ENCODE results near the gene NUP93.

Gene NUP93

DNA sequence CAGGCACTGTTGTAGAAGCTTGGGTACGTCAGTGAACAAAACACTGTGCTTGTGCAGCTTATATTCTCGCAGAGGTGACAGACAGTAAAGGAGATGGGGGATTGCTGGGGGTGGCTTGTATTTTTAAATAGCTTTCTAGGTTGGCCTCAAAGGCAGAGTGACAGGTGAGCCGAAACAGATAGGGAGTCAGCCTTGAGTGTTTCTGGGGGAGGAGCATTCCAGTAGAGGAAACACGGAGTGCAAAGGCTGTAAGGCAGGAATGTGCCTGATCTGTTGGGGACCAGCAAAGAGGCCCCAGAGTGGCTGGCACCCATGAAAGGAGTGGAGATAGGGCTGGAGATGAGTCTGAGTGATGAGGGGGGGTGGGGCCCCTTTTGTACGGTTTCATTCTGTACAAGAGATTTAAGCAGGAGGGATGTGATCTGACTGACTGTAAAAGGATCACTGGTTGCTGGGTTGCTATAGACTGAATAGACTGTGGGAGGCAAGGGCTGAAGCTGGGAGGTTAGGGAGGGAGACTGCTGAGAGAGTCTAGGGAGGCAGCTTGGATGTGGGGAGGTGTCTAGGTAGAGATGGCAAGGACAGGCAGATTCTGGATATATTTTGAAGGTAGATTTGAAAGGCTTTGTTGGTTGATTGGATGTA is 15.2 kb downstream of the NUP93 start:
- no peak for DNase-seq

DNA sequence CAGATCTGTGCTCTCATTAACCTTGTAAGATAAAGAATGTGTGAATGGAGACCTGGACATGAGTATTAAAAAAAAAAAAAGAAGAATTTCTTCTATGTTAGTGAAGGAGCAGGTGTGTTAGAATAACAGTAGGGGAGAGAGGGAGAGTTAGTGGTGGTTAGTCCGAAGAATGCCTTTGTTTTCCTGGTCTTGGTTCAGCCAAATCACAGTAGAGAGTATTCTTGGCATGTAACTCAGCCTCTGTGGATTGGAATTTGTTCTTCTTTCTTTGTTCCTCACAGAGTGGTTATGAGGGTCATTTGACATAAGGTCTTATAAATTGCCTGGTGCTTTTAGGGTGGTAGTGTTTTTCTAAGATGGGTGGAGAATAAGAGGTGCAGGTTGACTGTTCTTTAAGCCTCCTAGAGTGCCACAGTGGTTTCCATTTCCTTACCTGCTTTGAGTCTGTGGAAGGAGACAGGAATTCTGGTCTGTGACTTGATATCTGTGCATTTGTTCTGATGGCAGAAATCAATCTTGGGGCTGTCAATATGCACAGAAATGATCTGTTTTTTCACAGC is 17.6 kb downstream of the NUP93 start:
- DNase-seq: no peak

DNA sequence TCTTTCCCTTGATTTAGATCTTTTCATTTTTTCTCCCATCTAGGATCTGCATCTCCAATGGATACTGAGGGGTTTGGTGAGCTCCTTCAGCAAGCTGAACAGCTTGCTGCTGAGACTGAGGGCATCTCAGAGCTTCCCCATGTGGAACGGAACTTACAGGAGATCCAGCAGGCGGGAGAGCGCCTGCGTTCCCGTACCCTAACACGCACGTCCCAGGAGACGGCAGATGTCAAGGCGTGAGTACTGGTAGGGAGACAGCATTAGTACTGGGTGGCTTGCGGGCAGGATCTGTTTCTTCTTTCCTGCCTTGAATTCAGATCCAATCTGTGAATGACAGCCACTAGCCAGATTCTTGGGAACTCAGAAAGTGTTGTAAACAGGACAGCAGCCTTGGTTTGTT is 18.3 kb downstream of the NUP93 start:
- DNase-seq: no peak

DNA sequence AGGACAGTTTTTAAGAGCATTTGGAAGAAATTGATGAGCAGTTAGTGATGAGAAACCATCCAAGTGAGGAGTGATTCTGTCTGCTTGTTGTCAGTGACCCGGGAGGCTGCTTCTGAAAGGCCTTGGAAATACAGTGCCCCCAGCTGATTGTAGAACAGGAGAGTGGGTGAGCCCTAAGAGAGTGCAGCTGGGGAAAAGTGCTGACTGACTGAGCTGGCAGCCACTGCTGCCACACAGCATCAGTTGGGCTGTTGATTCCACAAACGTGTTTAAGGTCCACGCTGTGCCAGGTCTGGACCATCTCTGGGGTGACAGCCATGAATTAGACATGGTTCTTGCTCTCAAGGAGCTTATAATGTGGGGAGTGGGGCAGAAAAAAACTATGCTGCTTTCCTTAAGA is 18.9 kb downstream of the NUP93 start:
- no peak for DNase-seq

DNA sequence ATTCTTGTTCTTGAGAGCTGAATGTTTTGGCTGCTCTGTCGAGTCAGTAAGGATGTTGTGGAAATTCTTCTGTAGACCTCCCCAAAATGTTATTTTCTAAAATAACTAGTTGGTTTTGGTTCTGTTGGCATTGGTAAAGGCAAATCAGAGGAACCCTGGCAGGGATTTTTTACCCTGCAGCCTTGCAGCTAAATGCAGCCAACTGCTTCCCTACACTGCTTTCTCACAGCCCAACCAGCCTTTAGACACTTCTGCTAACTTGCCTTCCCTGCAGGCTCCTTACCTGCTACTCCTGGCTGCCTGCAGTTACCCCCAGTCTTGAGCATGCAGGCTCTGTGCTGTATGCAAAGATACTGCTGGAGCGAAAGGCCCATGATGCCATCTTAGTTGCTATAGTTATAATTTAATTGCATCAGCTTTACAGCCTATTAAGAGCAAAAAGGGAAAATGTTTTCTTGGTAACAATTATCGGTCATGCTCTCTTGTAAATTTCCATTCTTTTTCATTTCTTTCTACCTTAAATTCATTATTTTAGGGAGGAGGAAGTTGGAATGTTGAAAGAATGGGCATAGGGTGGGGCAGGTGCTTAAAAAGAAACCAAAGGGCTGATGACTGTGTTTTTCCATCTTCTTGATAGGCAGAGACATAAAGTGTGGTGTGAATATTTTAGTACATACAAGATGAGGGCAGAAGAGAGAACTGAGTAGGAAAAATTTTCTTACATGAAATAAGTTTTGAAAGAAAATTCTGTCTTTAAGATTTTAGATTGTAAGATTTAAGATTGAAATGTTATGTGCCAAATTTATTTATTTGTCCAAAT is 20.0 kb downstream of the NUP93 start:
- DNase-seq: no peak

DNA sequence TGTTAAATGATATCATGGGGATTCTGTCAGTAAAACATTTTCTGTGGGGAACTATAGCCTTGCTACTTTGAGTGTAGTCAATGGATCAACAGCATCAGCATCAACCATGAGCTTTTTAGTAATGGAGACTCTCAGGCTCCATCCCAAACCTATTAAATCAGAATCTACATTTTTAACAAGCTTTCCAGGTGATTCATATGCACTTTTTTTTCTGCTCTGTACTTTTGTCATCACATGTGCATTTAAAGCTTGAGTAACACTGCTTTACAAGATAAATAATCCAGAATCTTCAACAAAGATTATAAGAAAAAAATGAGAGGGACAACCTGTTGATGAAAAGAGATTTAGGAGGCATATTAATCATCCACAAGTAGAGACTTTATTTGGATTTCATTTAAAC is 23.5 kb downstream of the NUP93 start:
- DNase-seq: no peak

DNA sequence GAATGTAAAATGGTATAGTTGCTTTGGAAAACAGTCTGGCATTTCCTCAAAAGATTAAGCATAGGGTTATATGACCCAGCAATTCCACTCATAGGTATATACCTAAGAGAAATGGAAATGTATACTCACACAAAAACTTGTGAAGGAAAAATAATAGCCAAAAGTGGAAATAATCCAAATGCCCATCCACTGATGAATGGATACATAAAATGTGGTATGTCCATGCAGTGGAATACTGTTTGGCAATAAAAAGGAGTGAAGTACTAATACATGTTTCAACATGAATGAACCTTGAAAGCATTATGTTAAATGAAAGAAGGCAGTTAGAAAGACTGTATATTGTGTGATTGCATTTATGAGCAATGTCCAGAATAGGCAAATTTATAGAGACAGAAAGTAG is 25.1 kb downstream of the NUP93 start:
- no peak for DNase-seq

DNA sequence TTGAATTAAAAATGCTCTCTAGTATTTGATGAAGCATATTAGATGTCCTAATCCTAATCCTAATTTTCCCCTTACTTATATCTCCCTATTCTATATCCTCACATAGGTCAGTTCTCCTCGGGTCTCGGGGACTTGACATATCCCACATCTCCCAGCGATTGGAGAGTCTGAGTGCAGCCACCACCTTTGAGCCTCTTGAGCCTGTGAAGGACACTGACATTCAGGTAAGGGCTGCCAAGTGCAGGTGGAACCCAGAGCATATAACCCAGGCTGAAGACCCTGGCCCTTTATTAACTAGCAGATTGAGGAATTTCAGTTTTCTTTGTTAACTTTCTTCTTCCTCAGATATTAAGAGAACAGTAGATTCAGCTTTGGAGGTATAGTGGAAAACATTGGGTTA is 28.5 kb downstream of the NUP93 start:
- DNase-seq: no peak

DNA sequence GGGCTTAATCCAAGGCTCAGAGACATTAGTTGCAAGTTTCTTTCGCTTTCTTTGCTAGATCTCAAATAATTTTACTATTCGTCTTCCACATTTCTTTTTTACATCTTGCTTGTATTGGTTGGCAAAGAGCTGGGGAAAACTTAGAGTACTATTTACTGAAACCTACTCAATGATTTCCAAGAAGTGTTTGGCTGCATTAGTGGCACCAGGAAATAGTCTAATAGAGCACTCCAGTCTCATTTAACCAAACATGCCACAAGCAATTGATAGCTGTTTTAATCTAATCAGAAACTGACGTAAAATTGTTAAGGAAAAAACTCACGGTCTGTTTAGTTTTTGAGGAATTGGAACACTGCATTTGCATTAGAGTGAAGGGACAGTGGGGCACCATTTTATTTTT is 29.0 kb downstream of the NUP93 start:
- no peak for DNase-seq

DNA sequence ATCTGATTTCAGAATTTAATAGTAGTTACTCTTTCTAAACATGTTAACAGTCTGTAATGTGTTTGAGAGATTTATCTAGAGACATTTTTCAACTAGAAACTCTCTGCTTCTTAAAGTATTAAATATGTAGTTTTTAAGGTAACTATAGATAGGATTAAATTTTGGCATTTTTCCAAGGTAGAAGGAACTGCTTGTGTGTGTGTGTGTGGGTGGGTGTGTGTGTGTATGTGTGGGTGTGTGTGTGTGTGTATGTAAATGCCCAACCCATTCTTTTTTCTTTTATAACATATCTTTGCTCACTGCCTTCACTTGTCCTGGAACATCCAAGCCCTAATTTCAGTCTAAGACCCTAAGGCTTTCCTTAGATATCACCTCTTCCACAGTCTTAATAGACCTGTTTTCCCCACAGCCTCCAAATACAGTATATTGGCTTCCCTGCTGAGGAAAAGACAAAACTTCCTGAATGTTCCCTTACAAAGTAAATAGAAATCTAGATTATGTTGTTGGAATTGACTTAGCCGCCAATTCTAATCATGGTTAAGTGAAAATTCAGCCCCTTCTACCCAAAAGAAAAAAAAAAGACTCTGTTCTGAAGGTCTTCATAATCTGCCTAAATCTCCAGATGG is 33.5 kb downstream of the NUP93 start:
- no peak for DNase-seq

DNA sequence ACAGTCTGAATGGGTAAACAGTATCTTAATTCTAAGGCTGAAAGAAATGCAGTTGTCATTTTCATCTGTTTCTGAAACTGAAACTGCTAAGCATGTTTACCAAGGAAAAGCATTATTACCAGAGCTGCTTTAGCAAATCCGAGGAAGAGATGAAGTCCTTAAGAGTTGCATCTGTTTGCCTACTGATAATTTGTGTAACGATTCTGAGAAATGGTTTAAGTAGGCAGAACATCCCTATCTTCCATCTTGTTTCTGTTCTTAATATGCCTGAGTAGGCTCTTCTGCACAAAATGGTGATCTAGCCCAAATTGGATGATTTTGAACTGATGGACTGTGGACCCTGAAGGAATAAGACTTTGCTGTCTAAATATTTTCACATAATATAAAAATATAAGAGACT is 34.9 kb downstream of the NUP93 start:
- no peak for DNase-seq

DNA sequence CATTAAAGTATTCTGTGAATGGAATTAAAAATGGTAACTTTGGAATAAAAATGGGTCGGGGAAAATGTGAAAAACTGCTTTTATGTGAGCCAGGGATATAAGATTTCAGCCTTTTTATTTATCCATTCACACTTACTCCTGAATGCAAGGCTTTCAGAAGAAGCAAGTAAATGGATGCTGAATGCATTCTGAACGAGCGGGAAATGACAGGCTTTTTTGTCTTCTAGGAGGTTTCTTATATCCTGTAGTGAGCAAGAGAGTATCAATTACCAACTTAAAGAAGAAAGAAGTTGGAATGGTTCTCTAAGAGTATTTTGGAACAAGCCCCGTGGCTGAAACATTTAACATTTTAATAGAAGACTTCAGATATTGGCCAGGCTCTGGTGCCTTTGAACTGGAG is 36.0 kb downstream of the NUP93 start:
- DNase-seq: no peak

DNA sequence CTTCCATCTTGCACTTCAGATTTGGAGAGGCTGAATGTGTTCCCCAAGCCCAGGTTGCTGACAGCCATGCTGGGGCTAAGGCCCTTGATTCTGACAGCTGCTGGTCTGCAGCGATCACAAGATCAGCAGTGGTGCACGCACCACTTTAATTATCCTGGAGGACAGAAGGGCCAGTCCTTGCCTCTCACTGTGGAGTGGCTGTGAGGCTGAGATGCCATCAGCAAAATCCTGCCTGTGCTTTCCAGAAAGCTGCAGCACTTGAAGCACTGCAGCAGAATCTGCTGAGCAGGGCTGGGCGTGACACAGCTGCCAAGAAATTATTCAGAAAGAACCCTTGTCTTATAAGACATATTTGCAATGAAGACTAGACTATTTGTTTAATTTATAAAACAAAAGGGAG is 37.1 kb downstream of the NUP93 start:
- DNase-seq: no peak

DNA sequence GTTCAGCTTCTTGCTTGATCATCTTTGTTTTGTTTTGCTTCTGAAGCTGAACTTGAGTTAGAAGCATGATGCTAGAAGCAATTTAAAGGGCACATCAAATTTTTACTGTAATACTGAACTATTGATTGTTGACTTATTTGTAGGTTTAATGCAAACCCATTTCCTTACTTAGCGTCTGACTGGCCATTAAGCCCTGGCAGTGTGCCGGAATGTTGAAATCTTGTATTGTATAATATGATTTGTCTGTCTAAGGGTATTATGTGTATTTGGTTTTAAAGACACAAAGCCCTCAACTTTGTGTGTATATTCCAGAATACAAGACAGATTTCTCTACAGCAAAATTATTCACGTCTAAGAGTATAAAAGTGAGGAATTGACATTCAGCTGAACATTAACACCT is 39.7 kb downstream of the NUP93 start:
- DNase-seq: no peak

DNA sequence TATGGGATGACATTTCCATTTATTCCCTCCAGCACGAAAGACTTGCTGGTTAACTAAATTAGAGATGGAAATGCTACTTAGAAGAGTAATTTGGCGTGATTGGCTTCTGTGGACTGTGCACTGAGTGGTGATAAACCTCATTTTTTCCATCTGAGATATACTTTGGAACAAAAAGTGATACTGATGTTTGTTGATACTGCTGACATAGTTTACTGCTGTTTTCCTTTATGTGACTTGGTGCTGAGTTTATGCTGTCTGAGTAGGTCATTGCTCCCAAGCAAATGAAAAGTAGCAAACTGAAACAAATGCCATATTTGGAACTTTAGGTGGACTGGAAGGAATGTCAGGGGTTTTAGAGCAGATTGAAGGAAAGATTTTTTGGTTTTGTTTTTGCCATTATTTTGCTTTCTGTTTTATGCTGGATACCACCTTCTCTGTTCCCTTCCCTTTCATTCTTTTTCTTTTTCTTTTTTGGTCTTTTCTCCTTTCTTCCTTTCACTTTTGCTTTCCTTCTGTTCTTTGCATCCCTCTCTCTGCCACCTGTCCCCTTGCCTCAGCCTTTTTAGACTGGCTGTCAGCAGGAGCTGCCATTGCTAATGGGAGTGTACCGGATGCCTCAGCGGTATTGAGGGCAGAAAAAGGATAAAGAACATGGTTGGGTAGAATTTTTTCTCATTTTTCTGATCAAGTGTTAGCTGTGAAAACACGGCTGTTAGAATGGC is 41.8 kb downstream of the NUP93 start:
- no peak for DNase-seq

DNA sequence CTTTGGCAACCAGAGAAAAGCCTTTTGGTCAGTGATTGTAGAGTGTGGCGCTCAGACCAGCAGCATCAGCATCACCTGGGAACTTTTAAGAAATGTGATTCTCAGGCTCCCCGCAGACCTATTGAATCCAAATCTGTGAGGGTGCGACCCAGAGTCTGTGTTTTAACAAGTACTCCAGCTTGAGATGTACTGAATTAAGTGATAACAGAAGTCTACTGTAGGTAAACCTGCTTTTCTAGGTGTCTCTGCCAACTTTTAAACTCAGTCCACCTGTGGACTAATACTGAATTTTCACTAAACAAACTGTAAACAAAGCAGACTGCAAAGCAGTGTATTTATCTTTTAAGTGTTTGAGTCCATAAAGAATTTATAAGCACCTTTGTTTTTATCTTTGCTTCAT is 43.6 kb downstream of the NUP93 start:
- DNase-seq: no peak

DNA sequence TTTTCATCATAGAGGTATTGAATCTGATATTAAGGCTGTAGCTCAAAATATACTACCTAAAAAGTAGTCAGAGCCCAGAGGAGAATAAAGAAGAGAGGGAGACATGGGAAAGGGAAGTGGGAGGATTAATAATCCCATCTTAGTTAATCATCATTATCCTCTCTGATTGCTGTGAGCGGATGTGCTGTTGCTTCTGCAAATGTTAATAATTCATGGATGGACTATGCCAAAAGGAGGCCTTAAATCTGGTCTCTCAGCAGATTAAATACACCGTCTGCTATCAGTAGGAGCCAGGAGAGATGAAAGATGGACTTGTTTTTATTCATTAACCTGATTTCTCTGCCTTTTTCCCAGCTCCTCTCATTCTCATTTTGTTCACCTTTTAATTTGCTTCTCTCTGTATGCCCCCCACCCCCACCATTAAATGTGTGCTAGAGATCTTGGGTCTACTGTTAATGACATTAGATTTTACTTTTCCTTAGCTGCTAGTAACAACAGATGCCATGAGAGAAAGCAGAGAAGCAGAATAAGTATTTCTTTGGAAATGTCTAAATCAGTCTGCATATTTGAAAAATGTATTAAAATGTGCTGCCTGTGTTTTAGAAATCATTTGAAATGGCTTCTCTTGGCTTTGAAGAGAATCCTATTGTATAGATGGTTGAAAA is 44.2 kb downstream of the NUP93 start:
- DNase-seq: no peak

DNA sequence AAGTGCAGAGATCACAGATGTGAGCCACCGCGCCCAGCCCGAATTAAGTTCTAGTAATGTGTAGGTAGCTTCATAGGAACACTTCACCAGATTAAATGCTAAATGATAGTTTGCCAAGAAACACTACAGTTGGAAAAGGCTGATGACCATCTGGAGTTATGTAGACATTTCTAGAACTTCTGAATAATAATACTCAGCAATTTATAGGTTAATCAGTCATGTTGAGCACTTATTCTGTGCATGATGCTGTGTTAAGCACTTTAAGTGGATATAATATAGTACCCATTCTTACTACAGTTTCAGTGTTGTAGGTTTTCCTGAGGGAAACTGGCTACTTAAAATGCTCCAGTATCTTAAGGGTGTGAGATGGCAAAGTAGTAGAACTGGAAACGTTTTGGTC is 45.2 kb downstream of the NUP93 start:
- no peak for DNase-seq

DNA sequence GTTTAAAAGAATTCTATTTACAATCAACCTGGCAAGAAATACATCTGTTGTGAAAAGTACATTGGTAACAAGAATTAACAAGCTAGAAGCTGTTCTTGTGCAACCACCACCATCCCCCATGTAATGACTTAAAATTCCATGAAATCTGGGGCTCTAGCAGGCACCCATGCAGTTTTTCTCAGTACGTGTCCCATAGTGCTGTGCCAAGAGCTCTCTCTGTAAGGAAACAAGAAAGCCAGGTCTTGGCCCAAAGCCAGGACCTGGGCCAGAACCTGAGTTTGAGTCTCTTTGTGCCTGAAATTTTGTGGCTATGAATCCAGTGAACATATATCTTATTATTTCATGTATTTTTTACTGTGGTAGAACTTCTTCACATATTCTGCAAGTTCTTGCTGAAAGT is 46.6 kb downstream of the NUP93 start:
- no peak for DNase-seq

DNA sequence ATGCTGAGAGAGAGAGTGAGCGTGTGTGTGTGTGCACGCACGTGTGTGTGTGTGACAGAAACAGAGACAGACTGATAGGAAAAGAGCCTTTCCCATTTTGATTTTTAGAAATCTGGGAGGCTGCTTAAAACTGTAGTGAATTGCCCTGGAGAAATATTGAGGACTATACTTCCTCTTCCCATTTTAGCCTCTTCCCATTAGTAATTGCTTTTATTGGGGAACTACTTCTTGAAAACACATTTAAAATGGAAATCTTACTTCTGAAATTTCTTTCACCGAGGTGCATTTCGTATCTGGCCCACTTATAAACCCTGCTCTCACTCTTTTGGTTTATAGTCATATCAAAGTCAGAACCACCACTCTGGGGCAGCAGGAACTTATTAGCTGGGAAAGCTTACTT is 47.1 kb downstream of the NUP93 start:
- DNase-seq: no peak

DNA sequence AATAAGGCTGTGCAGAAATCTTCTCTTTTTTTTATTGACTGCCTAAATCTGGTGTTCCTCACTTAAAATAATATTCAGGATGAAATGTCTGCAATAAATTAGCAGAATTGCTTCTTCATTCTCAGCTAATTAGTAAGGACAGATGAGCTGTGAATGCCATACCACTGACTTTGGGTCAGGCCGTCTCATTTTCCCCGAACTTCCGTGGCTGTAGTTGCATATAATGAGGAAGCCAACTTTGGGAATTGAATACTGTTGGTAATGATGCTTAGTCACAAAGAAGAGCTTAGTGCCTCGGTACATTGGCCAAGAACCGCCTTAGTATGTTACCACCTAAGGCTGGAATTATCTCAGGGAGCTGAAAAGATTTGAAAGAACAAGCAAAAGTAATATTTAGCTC is 47.6 kb downstream of the NUP93 start:
- no peak for DNase-seq

DNA sequence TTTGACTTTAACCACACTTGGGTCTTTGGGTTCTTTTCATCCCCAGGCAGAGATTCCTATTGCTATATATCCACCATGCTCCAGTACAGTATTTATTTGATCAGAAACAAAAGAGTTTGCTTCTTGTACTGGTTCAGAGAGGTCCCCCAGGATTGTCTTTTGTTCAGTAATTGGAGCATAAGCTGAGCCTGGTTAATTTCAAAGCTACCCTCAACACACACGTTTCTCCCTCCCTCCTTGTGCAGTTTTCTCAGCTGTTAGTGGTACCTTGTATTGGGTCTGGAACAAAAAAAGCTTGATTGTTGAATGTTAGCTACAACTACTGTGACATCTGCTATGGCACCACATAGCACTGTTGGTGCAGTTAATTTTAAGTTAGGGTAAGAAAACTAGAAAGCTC is 50.0 kb downstream of the NUP93 start:
- DNase-seq: no peak

DNA sequence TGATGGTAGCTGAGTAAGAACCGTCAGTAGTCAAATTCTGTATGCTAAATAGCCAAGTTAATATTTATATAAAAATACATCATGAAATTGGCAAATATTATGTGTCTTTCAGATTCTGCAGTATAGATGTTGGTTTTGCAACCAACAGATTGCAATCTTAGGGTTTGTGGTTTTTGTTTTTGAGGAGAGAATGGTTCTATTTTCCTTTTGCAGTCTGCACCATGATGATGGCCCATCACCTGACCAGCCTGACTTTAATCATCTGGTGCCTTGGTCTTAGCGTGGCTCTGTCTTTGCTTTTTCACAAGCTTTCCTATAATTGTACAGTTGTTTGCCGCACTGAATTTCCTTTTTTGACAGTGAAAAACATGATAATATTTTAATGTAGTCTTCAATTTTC is 50.7 kb downstream of the NUP93 start:
- DNase-seq: no peak

Data from SIG-M5 (cell line).